Measurements from ENCODE around the gene ZNF92. TPM values are rescaled to one million over a fixed set of nuclear protein-coding genes. Genes with fewer than 3 reads are reported as not detected.
A peak's percentile ranks its signal among the peaks of the same experiment; 100 is the strongest.
"Not testable (repeated sequence)": the region's sequence is repeated elsewhere in the genome, so short reads cannot be mapped to it uniquely, and the experiment has no call there.

ZNF92 gene
- 46.6 TPM for total RNA-seq

- DNase-seq: peak; percentile 96
Measured at GRCh38 chr7:65373608-65374351, at the start of gene ZNF92. TSS of gene ZNF92 (plus strand) at chr7:65373855. CDS start at chr7:65373998, 143 bp downstream.

- DNase-seq: no peak
Measured at GRCh38 chr7:65325793-65326432, 47.7 kb upstream of the ZNF92 start.

- DNase-seq: no peak
Measured at GRCh38 chr7:65338346-65338745, 35.3 kb upstream of the ZNF92 start.

GRCh38 chr7:65339257-65339656, 34.4 kb upstream of the ZNF92 start:
- DNase-seq: no peak

- no peak for DNase-seq
Measured at GRCh38 chr7:65342723-65343629, 30.7 kb upstream of the ZNF92 start.

GRCh38 chr7:65344541-65344940, 29.1 kb upstream of the ZNF92 start:
- not testable (repeated sequence) for DNase-seq

- DNase-seq: no peak
Measured at GRCh38 chr7:65354263-65354662, 19.4 kb upstream of the ZNF92 start.

GRCh38 chr7:65369843-65370242, 3.8 kb upstream of the ZNF92 start:
- DNase-seq: no peak

- DNase-seq: no peak
Measured at GRCh38 chr7:65371468-65371867, 2.2 kb upstream of the ZNF92 start.

GRCh38 chr7:65379318-65379717, 5.7 kb downstream of the ZNF92 start:
- no peak for DNase-seq

- no peak for DNase-seq
Measured at GRCh38 chr7:65381742-65382141, 8.1 kb downstream of the ZNF92 start.

- no peak for DNase-seq
Measured at GRCh38 chr7:65382452-65382851, 8.8 kb downstream of the ZNF92 start.

- DNase-seq: no peak
Measured at GRCh38 chr7:65387891-65388290, 14.2 kb downstream of the ZNF92 start.

GRCh38 chr7:65390588-65390987, 16.9 kb downstream of the ZNF92 start:
- no peak for DNase-seq

- no peak for DNase-seq
Measured at GRCh38 chr7:65397730-65398142, 24.1 kb downstream of the ZNF92 start.

- DNase-seq: not testable (repeated sequence)
Measured at GRCh38 chr7:65398671-65399070, 25.0 kb downstream of the ZNF92 start.

- not testable (repeated sequence) for DNase-seq
Measured at GRCh38 chr7:65399101-65399500, 25.4 kb downstream of the ZNF92 start.

GRCh38 chr7:65404020-65404419, 30.4 kb downstream of the ZNF92 start:
- DNase-seq: no peak

GRCh38 chr7:65406706-65407105, 33.1 kb downstream of the ZNF92 start:
- DNase-seq: not testable (repeated sequence)

GRCh38 chr7:65409363-65409762, 35.7 kb downstream of the ZNF92 start:
- DNase-seq: no peak

GRCh38 chr7:65411249-65411648, 37.6 kb downstream of the ZNF92 start:
- no peak for DNase-seq

- no peak for DNase-seq
Measured at GRCh38 chr7:65422670-65423069, 49.0 kb downstream of the ZNF92 start.

GRCh38 chr7:65423286-65423685, 49.6 kb downstream of the ZNF92 start:
- not testable (repeated sequence) for DNase-seq
